Measurements from ENCODE around the gene BRAP.

Gene BRAP

GRCh38 chr12:111656016-111656415 lies 29.7 kb downstream of the BRAP start:
- TF ChIP-seq ZNF747 (tag by site-specific recombination; IDR thresholded peaks at IDR 0.05) (no peak), ZBTB7A (tag by site-specific recombination; IDR thresholded peaks at IDR 0.05; ENCODE audit: low read depth) (no peak), ZFP69B (tag by site-specific recombination; IDR thresholded peaks at IDR 0.05) (no peak), ZNF473 (tag by site-specific recombination; IDR thresholded peaks at IDR 0.05) (no peak), ZNF398 (tag by site-specific recombination; IDR thresholded peaks at IDR 0.05) (no peak), ZNF223 (tag by site-specific recombination; IDR thresholded peaks at IDR 0.05) (no peak), ZNF121 (tag by site-specific recombination; IDR thresholded peaks at IDR 0.05) (no peak), OSR2 (tag by site-specific recombination; IDR thresholded peaks at IDR 0.05) (no peak), PRDM2 (tag by site-specific recombination; IDR thresholded peaks at IDR 0.05; ENCODE audit: borderline replicate concordance) (no peak), GLI2 (tag by site-specific recombination; IDR thresholded peaks at IDR 0.05; ENCODE audit: borderline replicate concordance, low read depth) (no peak), RBAK (tag by site-specific recombination; IDR thresholded peaks at IDR 0.05) (no peak)
- Histone ChIP-seq H3K36me3 (ENCODE audit: control insufficient read depth in 2 of 2, insufficient read depth in 1 of 2, low read length in 2 of 2) (peaks cover 62 to 77% of the 10 kb centered on the region in 2 experiments), H3K4me3 (ENCODE audit: low read depth, low read length) (no peak overlapping the region), H3K27ac (ENCODE audit: extremely low read depth, low read depth, low read length) (no peak overlapping the region), H3K9me3 (ENCODE audit: control insufficient read depth, insufficient read depth, low read depth, low read length) (no peaks in the 10 kb centered on the region), H3K4me1 (ENCODE audit: control insufficient read depth, insufficient read depth, low read length) (no peaks in the 10 kb centered on the region)
- ChIA-PET CTCF (no interaction called here), POLR2A (no interaction called here)

- ChIA-PET POLR2A (no interaction called here), CTCF (no interaction called here)
- TF ChIP-seq ZSCAN23 (tag by site-specific recombination; IDR thresholded peaks at IDR 0.05) (no peak), ZNF629 (tag by site-specific recombination; IDR thresholded peaks at IDR 0.05) (no peak)
- TF ChIP-seq, protein P1, sequence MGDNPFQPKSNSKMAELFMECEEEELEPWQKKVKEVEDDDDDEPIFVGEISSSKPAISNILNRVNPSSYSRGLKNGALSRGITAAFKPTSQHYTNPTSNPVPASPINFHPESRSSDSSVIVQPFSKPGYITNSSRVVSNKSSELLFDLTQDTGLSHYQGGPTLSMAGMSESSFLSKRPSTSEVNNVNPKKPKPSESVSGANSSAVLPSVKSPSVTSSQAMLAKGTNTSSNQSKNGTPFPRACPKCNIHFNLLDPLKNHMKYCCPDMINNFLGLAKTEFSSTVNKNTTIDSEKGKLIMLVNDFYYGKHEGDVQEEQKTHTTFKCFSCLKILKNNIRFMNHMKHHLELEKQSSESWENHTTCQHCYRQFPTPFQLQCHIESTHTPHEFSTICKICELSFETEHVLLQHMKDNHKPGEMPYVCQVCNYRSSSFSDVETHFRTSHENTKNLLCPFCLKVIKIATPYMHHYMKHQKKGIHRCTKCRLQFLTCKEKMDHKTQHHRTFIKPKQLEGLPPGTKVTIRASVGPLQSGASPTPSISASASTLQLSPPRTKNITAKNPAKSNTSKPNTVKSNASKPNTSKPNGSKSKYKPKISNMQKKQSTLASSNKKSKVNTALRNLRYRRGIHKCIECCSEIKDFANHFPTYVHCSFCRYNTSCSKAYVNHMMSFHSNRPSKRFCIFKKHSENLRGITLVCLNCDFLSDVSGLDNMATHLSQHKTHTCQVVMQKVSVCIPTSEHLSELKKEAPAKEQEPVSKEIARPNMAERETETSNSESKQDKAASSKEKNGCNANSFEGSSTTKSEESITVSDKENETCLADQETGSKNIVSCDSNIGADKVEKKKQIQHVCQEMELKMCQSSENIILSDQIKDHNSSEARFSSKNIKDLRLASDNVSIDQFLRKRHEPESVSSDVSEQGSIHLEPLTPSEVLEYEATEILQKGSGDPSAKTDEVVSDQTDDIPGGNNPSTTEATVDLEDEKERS (tag by site-specific recombination; IDR thresholded peaks at IDR 0.05), result no peak
- Histone ChIP-seq H3K9me3 (ENCODE audit: control insufficient read depth, insufficient read depth, low read depth, low read length) (no peaks in the 10 kb centered on the region), H3K4me3 (ENCODE audit: low read depth, low read length) (no peak overlapping the region), H3K4me1 (ENCODE audit: control insufficient read depth, insufficient read depth, low read length) (no peaks in the 10 kb centered on the region), H3K27ac (ENCODE audit: extremely low read depth, low read depth, low read length) (no peak overlapping the region), H3K36me3 (ENCODE audit: control insufficient read depth in 2 of 2, insufficient read depth in 1 of 2, low read length in 2 of 2) (peaks cover 58 to 80% of the 10 kb centered on the region in 2 experiments)
Observed at GRCh38 chr12:111655356-111655755, 30.4 kb downstream of the BRAP start.
